Testis (tissue), 3 donors: ENCODE data around the gene MAMSTR. TPM values are rescaled to one million over a fixed set of nuclear protein-coding genes. Genes with fewer than 3 reads are reported as not detected.
A peak's percentile ranks its signal among the peaks of the same experiment; 100 is the strongest.

Source experiments
- DNase-seq: peaks from one replicate; pipeline ENCODE4 v3.0.0-alpha.2; 2019
- H3K27ac ChIP-seq, 2 donors: fragments of 200-600 bp; sonication (generic); one replicate each; pipeline ENCODE4 v1.5.1; 2019
- H3K27me3 ChIP-seq: fragments of 200-600 bp; sonication (generic); one replicate; pipeline ENCODE4 v1.5.1; 2019
- H3K36me3 ChIP-seq: fragments of 200-600 bp; sonication (generic); one replicate; pipeline ENCODE4 v1.5.1; 2017; ENCODE audit warnings: low read depth; ENCODE audit errors: missing control alignments
- H3K4me1 ChIP-seq: fragments of 200-600 bp; sonication (generic); one replicate; pipeline ENCODE4 v1.5.1; 2019
- H3K4me3 ChIP-seq, 2 donors: fragments of 200-600 bp; sonication (generic); one replicate each; pipeline ENCODE4 v1.5.1; 2017 to 2019
- H3K9me3 ChIP-seq: fragments of 200-600 bp; sonication (generic); one replicate; pipeline ENCODE4 v1.5.1; 2017
- POLR2A ChIP-seq: fragments of 450-650 bp; IDR thresholded peaks from one replicate; pipeline ENCODE4 v1.6.1; 2017; ENCODE audit warnings: antibody characterized with exemption, mild to moderate bottlenecking, moderate library complexity
- WGBS, 2 donors: methylation state at CpG; one replicate each; pipeline ENCODE4 v1.1.5; 2018; 5-methylcytosine and 5-hydroxymethylcytosine counted together
- intact Hi-C: fragments of 100-400 bp; cut with DNase I; formaldehyde crosslinking; loops from one replicate; pipeline ENCODE4 v1.15.1; 2023; ENCODE audit warnings: low total_unique reads
- polyA plus RNA-seq: library from polyadenylated mRNA; stranded (reverse); fragments of 350-450 nt; fragmentation: Illumina TruSeq; extraction: RNeasy Lipid Tissue Mini Kit (QIAGEN cat#74804); gene quantifications from one replicate; pipeline ENCODE4 v1.2.3, GENCODE V29; 2014; ENCODE audit warnings: low read depth, low replicate concordance; ENCODE audit not compliant: insufficient read depth
- total RNA-seq, 2 donors: library from RNA; depleted of rRNA; stranded (reverse); fragments of >200 nt; gene quantifications; one replicate each; pipeline ENCODE4 v1.2.3, GENCODE V29; 2016
- TF ChIP-seq, protein P1 (sequence below), 3 experiments: fragments of 450-650 bp in 2 of 3; fragments of 200-600 bp in 1 of 3; sonication (generic) in 1 of 3; IDR thresholded peaks; one replicate each; pipeline ENCODE4 v1.5.1; 2016 to 2019; ENCODE audit warnings: antibody characterized with exemption in 3 of 3, mild to moderate bottlenecking in 2 of 3, moderate library complexity in 1 of 3

MAMSTR gene
- total and polyA plus RNA-seq, 3 donors from 2014 or later = 15.0 to 21.8 (median 21.8) TPM

DNA sequence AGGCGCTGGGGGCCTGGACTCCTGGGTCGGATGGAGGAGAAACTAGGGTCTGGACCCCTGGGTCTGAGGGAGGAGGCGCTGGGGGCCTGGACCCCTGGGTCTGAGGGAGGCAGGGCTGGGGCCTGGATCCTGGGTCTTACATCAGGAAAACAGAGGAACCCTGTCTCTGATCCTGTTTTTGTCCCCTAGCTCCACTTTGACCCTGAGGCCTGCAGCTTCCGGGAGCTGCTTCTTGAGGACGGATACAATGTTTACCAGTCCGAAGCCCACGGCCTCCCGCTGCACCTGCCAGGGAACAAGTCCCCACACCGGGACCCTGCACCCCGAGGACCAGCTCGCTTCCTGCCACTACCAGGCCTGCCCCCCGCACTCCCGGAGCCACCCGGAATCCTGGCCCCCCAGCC, 38.2 kb upstream of the MAMSTR start:
- no peak for DNase-seq
- Histone ChIP-seq H3K9me3 (no peaks in the 10 kb centered on the region), H3K4me3 (no peak overlapping the region), H3K4me1 (peaks cover 11% of the 10 kb centered on the region), H3K27me3 (no peaks in the 10 kb centered on the region), H3K27ac (peak overlapping the region in 1 of 2 donors; percentile 10), H3K36me3 (no peaks in the 10 kb centered on the region)
- intact Hi-C loops = no loop called here
- TF ChIP-seq, protein P1, sequence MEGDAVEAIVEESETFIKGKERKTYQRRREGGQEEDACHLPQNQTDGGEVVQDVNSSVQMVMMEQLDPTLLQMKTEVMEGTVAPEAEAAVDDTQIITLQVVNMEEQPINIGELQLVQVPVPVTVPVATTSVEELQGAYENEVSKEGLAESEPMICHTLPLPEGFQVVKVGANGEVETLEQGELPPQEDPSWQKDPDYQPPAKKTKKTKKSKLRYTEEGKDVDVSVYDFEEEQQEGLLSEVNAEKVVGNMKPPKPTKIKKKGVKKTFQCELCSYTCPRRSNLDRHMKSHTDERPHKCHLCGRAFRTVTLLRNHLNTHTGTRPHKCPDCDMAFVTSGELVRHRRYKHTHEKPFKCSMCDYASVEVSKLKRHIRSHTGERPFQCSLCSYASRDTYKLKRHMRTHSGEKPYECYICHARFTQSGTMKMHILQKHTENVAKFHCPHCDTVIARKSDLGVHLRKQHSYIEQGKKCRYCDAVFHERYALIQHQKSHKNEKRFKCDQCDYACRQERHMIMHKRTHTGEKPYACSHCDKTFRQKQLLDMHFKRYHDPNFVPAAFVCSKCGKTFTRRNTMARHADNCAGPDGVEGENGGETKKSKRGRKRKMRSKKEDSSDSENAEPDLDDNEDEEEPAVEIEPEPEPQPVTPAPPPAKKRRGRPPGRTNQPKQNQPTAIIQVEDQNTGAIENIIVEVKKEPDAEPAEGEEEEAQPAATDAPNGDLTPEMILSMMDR (IDR thresholded peaks at IDR 0.05) = no peak
- no peak for TF ChIP-seq POLR2A
- WGBS, 2 donors = 73 to 80% methylated on average over 10 to 14 of the region's 14 CpGs

DNA sequence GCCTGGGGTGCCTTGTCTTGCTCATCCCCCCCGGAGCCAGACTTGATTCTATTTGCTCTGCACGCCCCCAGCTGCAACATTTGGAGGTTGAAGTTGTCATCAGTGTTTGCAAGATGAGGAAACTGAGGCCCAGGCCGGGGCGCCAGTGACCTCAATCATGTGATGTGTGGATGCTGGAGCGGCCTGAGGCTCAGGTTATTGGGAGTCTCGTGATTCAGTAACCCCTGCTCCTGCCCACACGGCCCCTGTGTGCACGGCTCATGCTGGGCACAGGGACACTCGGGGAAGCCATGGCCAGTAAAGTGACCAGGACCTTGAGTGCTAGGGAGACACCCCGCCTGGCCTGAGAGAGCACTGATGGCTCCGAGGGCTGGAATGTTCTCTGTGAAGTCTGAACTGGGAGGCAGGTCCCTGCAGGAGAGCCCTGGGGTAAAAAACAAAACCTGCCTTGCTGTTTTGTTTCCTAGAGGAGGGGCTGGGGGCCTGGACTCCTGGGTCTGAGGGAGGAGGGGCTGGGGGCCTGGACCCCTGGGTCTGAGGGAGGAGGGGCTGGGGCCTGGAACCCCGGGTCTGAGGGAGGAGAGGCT, 37.7 kb upstream of the MAMSTR start:
- H3K36me3 ChIP-seq = no peaks in the 10 kb centered on the region
- peaks cover 17% of the 10 kb centered on the region for H3K4me1 ChIP-seq
- TF ChIP-seq POLR2A = no peak
- TF ChIP-seq, protein P1 (IDR thresholded peaks at IDR 0.05) = no peak
- H3K4me3 ChIP-seq = no peak overlapping the region
- 77 to 86% methylated on average over 5 to 12 of the region's 12 CpGs for WGBS, 2 donors
- H3K9me3 ChIP-seq = no peaks in the 10 kb centered on the region
- peak overlapping the region in 1 of 2 donors; percentile 10 for H3K27ac ChIP-seq
- no peak for DNase-seq
- no peaks in the 10 kb centered on the region for H3K27me3 ChIP-seq
- intact Hi-C loops = no loop called here

DNA sequence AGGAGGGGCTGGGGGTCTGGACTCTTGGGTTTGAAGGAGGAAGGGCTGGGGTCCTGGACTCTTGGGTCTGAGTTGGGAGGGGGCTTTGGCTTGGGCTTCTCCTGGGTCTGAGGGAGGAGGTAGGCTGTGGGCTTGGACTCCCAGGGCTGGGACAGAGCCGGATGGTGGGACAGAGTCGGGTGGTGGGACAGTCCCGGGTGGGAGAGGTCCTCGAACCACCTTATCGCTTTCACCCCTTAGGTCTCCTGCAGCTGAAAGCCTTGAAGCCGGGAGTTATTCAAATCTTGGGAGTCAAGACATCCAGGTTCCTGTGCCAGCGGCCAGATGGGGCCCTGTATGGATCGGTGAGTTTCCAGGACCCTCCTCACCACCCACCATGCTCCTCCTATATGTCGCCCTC, 37.2 kb upstream of the MAMSTR start:
- H3K9me3 ChIP-seq = no peaks in the 10 kb centered on the region
- TF ChIP-seq, protein P1 (IDR thresholded peaks at IDR 0.05) = no peak
- no peak for TF ChIP-seq POLR2A
- no peaks in the 10 kb centered on the region for H3K36me3 ChIP-seq
- peaks cover 19% of the 10 kb centered on the region for H3K4me1 ChIP-seq
- intact Hi-C loops = no loop called here
- no peak for DNase-seq
- no peak overlapping the region for H3K27ac ChIP-seq
- WGBS, 2 donors = 80 to 82% methylated on average over 9 of the region's 9 CpGs
- H3K4me3 ChIP-seq = no peak overlapping the region
- no peaks in the 10 kb centered on the region for H3K27me3 ChIP-seq

DNA sequence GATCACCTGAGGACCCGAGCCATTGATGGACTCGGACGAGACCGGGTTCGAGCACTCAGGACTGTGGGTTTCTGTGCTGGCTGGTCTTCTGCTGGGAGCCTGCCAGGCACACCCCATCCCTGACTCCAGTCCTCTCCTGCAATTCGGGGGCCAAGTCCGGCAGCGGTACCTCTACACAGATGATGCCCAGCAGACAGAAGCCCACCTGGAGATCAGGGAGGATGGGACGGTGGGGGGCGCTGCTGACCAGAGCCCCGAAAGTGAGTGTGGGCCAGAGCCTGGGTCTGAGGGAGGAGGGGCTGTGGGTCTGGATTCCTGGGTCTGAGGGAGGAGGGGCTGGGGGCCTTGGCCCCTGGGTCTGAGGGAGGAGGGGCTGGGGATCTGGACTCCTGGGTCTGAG, 36.7 kb upstream of the MAMSTR start:
- Histone ChIP-seq H3K4me3 (no peak overlapping the region), H3K9me3 (no peaks in the 10 kb centered on the region), H3K4me1 (peaks cover 19% of the 10 kb centered on the region), H3K27ac (no peak overlapping the region), H3K36me3 (no peaks in the 10 kb centered on the region), H3K27me3 (no peaks in the 10 kb centered on the region)
- 90 to 91% methylated on average over 5 to 11 of the region's 11 CpGs for WGBS, 2 donors
- intact Hi-C loops = no loop called here
- DNase-seq = no peak
- no peak for TF ChIP-seq POLR2A

DNA sequence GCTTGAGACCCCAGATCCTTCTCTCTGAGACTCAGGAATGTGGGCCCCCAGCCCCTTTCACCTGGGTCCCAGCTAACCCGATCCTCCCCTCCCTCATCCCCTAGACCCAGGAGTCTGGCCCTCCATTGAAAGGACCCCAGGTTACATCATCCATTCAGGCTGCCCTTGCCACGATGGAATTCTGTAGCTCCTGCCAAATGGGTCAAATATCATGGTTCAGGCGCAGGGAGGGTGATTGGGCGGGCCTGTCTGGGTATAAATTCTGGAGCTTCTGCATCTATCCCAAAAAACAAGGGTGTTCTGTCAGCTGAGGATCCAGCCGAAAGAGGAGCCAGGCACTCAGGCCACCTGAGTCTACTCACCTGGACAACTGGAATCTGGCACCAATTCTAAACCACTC, 36.3 kb upstream of the MAMSTR start:
- H3K4me1 ChIP-seq = peaks cover 19% of the 10 kb centered on the region
- H3K27ac ChIP-seq = no peak overlapping the region
- H3K4me3 ChIP-seq = no peak overlapping the region
- no peak for TF ChIP-seq POLR2A
- TF ChIP-seq, protein P1 (IDR thresholded peaks at IDR 0.05) = no peak
- H3K27me3 ChIP-seq = no peaks in the 10 kb centered on the region
- no peaks in the 10 kb centered on the region for H3K36me3 ChIP-seq
- H3K9me3 ChIP-seq = no peaks in the 10 kb centered on the region
- intact Hi-C loops = no loop called here
- no peak for DNase-seq
- WGBS, 2 donors = 73 to 88% methylated on average over 5 of the region's 5 CpGs
